Esophagus muscularis mucosa (tissue), 3 donors: Measurements from ENCODE around the gene RAVER2.

Source experiments
- CTCF ChIP-seq, 3 experiments: fragments of 200-600 bp in 2 of 3; fragments of 450-650 bp in 1 of 3; sonication (generic) in 2 of 3; IDR thresholded peaks; one replicate each; pipeline ENCODE4 v1.5.1; 2017 to 2019; ENCODE audit warnings: antibody characterized with exemption in 3 of 3, mild to moderate bottlenecking in 2 of 3, moderate library complexity in 1 of 3
- POLR2AphosphoS5 ChIP-seq, 2 donors: sonication (generic); formaldehyde crosslinking; IDR thresholded peaks; one replicate each; pipeline ENCODE4 v1.6.1; 2017; ENCODE audit warnings: antibody characterized with exemption in 2 of 2

GRCh38 chr1:64857347-64857746 lies 112.5 kb downstream of the RAVER2 start:
- TF ChIP-seq CTCF (IDR thresholded peaks at IDR 0.05) (no peak), POLR2AphosphoS5 (IDR thresholded peaks at IDR 0.05) (no peak)
